NOMO-1 treated with dmso at 0.1 percent for 144 hours (cell line): ENCODE results near the gene ZNF492.
"Not testable (repeated sequence)": the region's sequence is repeated elsewhere in the genome, so short reads cannot be mapped to it uniquely, and the experiment has no call there.

ENCODE experiments used
- DNase-seq: peaks from one replicate; lab custom pipeline; 2025; ENCODE audit not compliant: unreplicated experiment; lab: John Stamatoyannopoulos, UW

Gene ZNF492

DNA sequence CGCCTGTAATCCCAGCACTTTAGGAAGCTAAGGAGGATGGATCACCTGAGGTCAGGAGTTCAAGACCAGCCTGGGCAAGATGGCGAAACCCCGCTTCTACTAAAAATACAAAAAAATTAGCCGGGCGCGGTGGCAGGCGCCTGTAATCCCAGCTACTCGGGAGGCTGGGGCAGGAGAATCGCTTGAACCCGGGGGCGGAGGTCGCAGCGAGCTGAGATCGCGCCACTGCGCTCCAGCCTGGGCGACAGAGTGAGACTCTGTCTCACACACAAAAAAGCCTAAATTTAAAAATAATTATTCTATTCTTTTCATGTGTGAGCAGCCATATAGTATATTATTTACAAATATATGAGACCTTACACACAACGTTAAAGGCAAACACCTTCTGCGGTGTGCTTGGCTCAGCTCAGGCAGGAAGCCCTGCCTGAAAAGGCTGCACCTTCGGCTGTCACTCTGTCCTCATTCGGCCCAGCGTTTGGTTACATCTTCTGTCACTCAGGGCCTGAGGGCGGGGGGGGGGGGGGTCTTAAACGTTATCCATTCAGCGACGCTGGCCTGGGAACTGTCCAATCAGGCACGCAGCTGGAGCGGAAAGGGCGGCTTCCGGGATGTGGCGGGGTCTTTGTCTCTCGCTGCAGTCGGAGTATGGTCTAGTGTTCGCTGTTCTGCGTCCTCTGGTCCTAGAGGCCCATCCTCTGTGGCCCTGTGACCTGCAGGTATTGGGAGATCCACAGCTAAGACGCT lies at the start of gene ZNF492:
Gene ZNF492 (plus strand): TSS at position 619 of the 744 bp plus-strand sequence. CDS start 19,076 bp downstream, outside the sequence.
- DNase-seq = not testable (repeated sequence)

DNA sequence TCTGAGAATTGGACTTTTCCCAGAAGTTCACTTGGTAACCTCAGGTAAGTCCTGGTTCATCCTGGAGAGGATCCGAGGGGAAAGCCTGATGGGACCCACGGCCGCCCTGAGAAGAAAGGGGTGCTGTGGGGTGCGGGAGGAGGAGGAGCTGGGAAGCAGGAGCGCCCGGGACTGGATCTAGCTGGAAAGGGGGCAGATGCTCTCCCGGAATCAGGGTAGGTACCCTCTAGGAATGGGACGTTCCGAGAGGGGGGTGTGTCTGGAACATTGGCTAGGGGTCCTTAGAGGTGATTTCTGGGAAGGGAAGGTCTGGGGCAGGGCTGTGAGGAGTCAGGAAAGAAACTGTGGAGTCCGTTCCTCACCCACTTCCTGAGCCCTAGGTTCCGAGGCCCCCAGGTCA lies 38.7 kb upstream of the ZNF492 start:
- DNase-seq = no peak

DNA sequence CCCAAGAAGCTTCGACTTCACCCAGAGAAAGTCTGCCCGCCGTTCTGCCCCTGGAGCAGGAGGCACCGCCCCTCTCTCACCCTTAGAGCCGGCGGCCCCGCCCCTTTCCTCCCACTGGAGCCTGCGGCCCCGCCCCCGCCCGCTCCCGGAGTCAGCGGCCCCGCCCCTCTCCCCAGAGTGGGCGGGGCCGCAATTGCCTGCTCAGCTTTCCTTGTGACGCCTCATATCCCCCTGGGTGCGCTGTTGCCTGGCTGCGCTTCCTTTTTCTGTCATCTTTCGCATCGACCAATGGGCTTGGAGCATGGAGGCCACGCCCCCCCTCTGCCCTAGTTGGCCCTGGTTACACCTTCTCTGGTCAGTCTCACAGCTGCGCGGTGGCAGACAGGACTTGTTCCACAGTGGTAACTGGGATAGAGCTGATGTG lies 38.2 kb upstream of the ZNF492 start:
- DNase-seq = no peak

DNA sequence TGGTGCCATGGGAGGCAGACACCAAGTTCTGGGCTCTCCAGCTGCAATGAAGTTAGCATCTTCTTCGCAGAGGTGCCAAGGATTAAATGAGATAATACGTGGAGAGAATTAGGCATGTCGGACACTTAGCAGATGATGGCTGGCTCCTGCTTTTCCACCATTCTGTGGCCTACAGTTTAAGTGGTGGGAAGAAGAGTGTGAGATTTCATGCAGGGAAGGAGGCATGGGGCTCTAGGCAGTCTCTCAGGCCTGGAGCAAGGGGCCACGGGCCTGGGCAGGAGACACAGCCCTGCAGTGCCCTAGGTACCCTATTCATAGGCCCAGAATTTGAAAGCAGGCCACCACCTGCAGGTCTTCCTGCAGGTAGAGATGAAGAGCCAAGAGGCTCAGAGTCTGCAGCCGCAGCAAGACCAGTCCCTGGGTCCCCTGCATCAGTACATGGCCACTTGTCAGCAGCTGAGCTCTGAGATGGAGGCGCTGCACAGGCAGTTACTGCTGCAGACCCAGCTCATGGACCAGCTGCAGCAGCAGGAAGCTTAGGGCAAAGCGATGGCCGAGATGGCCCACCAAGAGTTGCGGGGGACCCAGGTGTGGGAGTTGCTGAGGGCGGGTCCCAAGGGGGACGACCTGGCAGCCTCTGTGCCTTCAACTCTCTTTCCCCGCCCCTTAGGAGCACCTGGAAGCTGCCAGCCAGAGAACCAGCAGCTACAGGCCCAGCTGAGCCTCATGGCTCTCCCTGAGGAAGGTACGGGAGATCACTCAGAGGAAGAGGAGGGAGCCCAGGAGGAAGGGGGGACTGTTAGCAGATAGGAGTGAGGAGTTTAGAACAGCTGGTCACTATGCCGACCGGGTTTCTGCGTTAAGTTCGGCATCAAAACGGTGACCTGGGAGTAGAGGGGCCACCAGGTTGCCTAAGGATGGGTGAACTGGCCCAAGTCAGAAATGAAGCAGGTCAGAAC lies 33.2 kb upstream of the ZNF492 start:
- DNase-seq = no peak

DNA sequence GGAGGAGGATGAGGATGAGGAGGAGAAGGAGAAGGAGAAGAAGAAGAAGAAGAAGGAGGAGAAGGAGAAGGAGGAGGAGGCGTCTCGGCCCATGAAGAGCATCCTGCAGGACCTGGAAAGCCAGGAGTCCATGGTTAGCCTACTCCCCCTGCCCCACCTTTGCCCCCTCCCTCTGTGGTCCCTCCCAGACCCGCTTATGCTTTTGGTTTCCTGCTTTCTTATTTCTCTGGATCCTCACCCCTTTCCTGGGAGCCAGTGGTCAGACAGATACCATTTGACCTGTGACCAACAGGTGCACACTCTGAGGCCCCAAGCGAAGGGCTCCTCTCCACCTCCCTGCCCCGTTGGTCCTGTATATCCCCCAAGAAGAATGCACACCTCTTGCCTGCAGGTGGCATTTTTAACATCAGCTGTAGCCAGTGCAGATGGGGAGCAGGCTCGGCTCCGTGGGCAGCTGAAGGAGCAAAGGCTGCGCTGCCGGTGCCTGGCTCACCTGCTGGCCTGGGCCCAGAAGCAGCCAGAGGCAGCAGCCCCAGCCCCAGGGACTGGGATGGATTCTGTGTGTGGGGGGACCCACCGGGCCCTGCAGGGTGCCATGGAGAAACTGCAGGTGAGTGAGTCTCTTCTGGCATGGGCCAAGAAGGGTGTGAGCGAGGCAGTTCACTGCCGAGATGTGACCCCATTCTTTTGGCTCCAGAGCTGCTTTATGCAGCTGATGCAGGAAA lies 32.1 kb upstream of the ZNF492 start:
- DNase-seq = no peak

DNA sequence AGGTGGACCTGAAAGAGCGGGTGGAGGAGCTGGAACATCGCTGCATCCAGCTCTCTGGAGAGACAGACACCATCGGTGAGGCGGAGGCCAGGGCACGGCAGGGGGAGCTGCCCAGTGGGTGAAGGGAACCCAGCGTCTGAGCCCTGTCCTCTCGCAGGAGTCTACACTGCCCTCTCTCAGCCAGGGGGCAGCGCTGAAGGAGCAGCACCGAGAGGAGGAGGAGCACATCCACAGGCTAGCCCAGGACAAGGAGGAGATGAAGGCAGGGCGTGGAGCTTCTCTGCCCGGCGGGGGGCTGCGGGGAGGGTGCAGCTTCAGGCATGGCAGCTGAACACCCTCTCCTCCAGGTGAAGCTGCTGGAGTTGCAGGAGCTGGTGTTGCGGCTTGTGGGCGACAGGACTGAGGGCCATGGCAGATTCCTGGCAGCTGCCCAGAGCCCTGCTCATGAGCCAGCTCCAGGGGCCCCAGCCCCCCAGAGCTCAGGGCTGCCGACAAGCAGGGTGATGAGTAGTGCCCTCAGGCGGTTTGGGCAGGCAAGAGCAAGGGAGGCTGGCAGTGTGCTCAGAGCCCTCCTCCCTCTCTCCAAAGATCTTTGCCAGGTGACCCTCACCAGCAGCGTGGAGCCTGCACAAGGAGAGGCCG lies 31.4 kb upstream of the ZNF492 start:
- no peak for DNase-seq

DNA sequence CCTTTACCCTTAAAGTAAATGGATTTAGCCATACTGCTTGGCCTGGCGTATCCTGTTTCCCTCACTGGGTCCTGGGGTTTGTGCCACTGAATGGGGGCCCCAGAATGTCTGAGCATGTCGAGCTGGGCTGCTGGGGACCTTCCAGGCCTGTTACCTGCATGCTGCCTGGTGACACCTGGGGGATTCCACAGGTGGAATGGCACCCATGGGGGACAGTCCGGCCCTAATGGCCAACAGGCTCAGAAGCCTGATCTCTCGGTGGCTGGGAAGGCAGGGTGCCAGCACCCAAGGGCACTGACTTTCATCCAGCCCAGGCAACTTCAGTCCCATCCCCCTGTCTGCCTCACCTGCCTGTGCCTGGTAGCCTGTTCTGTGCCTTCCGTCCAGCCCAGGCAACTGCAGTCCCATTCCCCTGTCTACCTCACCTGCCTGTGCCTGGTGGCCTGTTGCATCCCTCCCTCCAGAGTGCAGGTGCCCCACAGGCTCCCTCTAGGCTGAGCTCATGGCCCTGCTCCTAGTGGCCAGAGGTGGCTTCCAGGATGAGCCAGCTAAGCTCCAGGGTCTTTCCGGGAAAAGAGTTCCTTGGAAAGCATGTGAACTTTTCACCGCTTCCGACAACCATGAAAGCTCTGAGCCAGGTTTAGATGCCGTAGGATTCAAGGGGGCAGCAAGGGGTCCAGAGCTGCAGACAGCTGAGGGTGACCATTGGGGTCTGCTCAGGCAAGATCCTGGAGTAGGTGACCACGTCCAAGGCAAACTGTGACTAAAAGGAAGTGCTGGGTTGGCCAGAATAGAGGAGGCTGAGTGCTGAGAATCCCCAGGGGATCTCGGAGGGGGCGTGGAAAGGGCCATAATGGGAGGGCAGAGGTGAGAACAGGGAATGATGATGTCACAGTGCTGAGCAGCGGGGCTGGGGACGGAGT lies 30.3 kb upstream of the ZNF492 start:
- no peak for DNase-seq

DNA sequence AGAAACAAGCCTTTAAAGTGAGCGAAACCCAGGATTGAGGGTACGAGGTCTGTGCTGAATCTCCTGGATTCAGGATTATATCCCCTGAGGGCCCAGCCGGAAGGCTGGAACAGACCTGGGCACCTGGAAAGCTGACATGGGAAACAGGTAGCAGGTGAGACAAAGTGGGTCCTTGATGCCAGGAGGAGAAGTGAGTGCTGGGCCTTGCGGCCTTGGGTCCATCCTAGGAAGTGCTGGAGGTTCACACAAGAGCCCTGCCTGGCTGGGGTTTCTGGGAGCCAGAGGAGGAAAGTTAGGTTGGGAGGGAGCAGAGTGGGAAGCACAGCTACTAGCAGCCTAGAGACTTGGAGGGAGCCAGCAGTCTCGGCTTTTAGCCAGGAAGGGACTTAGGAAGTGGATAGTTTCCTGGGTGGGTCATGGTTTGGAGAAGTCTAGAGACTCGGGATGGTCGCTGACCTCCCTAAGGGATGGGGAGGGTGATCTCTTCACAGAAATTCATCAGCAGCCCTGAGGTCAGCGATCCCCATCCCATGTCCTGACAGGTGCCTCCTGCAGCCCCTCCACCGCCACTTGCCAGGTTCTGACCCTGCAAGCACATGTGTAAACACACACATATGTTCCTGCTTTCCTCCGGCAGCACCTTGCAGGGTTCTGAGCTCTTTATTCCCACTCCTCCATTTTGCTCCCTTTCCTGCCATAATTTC lies 29.4 kb upstream of the ZNF492 start:
- no peak for DNase-seq

DNA sequence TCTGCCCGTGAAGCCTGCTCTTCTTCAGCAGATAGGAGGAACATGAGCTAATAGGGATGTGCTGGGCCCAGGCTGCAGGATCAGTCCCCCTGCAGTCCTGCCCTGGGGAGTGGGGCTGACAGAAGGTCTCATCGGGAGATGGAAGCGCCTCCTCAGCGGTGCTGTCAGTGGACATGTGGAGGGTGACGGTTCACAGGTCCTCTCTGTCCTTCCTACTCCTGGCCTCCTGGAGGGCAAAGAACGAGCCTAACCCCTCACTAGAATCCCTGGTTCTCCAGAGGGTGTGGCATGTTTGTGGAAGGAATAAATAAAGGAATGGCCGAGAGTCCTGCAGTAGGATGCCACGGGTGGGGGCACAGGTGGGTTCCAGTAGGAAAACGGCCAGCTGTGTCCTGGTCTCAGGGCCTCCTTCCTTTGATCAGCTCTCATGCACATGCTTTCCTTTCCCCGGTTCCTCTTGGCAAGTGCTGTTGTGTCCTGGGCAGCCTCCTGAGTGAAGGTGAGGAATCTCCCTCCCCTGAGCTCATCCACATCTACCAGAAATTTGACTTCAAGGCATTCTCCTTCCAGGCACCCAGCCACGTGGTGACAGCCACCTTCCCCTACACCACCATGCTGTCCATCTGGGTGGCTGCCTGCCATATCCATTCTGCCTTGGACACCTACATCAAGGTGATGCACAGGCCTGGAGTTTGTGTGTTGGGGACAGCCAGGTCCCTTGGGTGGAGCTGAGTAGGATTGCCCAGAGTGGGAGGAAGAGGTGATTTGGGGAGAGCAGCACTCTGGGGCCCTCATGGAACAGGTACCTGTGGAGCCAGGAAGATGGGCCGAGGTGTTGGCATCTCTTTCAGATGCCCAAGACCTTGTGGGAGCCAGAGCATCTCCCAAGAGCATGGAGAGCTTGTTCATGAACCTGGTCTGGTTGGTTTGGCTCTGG lies 28.6 kb upstream of the ZNF492 start:
- DNase-seq = no peak

DNA sequence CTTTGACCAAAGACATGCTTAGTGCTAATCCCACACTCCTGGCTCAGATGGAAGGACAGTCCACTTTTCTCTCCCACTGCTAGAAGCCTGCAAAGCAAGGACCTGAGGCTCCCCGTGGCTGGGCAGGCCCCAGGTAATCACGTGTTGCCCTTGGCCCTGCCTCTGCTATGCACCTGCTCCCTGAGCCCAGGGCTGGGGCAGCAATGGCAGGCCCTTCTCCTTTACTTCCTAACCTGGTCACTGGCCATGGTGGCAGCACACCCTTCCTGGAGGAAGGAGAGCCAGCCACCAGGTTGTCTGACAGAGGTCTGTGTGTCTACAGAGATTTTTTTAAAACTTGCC lies 27.9 kb upstream of the ZNF492 start:
- no peak for DNase-seq

DNA sequence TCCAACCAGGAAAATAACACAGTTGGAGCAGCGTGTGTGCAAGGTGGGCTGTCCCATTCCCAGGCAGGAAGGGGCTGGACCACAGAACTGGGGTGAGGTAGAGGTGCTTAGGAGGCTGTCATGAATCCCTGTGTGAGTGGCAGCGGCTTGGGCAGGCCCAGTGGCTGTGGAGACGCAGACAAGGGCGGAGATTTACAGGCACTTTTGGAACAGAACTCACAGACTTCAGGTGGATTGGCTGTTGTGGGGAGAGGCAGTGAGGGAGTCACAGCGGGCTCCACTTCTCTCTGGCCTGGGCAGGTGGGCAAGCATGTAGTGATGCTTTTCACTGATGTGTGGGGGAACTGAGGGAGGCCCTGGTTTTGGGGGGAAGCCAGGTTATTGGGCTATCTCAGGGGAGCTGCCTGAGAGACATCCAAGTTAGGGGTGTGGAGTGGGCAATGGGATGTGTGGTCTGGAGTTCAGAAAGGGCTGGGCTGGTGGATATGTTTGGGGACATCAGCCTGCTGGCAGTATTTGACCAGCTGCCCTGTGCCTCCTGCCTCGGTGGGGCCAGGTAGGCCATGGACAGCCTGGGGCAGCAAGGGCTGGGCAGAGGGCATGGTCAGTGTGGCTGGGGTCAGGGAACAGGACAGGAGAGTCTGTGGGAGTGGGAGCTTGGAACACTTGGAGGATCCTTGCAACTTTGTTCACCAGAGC lies 27.0 kb upstream of the ZNF492 start:
- no peak for DNase-seq

DNA sequence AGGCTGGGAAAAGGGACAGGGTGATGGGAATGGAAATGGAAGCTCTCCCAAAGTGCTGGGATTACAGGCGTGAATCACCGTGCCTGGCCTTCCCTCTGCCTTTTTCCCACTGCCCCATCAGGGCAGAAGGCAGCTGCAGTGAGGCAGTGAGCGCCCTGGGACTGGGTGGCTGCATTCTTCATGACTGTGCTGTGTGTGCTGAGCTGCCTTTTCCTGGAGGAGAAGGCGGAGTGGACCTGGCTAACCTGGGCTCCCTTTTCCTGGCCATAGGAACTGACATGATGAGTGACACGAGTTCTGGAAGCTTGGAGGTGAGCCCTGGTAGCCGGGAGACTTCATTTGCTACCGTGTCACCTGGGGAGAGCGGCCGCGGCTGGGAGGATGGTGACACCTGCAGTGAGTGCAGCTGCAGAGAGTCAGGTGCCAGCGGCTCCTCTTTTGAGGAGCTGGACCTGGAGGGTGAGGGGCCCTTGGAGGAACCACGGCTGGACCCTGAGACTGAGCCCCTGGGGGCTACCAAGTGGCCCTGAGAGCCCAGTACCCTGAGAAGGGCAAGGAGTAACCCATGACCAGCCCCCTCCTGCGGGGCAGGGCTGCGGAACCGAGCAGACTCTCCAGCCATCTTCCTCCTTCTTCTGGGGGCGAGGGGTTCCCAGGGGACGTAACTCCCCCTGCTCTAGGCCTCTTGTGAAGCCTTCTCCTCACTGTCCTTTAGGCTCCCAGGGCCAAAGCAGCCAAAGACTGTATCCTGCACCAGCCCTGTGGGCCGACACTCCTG lies 26.3 kb upstream of the ZNF492 start:
- no peak for DNase-seq

DNA sequence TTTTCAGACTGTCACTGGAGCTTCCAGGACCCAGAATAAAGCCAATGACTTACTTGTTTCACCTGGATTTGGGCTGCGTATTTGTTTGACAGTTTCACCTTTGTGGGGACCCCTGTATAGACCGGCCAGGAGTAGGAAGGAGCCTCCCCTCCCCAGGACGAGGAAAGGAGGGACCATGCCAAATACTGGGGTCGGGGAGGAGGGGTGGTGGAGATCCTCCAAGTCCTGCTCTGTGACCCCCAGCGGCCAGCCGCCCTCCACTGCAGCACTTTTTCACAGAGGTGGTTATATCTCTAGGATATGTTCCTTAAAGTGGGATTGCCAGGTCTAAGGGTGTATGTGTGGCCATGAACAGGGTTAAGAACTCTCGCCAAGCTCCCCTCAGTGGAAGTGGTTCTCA lies 25.7 kb upstream of the ZNF492 start:
- DNase-seq = no peak

DNA sequence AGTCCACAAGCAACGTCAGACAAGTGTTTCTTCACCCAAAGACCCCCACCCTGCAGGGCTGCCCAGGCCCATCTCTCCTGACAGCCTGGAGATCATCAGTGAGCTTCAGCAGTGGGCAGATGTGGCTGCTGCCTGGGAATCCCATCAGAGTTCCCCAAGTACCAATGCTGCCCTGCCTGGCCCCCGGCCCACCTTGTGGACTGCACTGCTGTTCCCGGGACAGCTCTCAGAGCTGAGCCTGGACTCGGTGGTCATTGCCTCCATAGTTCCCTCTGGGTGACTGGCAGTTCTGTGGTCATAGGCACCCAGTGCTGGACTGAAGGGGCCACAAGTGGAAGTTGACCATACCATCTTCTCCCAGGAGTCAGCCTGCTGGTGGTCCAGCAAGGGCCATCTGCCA lies 24.5 kb upstream of the ZNF492 start:
- no peak for DNase-seq

DNA sequence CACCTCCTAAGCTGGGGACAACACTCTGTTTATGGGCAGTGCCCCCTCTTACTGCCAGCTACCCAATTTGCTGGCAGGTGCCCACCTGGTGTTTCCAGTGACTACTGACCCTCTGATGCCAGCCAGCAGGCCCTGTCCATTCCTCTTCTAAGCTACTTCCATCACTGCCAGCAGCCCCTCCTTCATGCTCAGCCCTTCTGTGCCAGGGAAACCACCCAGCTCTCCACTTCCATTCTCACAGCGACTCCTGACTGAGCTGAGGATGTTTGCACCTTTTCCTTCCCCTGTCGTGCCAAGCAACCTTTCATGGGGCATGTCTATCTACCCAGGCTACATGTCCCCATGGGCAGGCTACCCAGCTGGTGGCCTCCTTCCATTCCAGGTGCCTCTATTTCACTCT lies 24.0 kb upstream of the ZNF492 start:
- DNase-seq = no peak

DNA sequence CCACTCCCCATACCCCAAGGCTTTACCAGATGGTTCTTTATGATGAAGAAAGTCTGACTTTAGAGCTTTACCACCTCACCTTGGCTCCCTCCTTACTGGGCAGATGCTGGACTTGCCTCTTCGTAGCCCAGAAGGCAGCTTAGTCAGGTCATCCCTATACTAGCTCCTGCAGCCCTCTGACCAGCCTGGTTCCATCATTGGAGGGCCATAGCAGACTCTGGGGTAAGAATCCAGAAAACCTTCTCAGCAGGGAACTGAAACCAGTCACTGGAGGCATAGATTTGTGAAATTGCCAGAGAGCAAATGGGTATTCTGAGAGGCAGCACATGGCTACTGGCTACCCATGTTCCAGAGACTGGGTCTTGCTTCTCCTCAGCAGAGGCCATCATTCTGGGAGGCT lies 21.8 kb upstream of the ZNF492 start:
- DNase-seq = no peak

DNA sequence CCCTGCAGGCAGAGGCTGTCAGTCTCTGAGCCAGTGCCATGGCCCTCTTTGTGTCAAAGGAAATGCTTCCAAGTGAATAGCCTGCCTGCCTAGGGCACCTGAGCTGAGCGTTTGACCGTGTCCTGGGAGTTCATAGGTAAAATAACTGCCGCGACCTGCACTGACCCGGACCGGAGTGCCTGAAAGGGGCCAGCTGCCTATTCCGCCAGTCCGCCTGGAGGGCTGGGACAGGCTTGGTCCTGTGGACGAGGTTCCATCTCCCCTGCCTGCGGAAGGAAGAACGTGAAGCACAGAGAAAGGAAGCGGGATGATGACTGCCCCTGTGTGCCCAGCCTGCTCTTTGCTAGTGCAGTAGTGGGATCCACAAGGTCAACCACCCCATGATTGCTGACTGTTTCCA lies 17.5 kb upstream of the ZNF492 start:
- no peak for DNase-seq
